NCI-H510A treated with DMSO at 0.1 percent for 48 hours (cell line): Measurements from ENCODE around the gene LSM7.
A peak's percentile ranks its signal among the peaks of the same experiment; 100 is the strongest.
"Not testable (repeated sequence)": the region's sequence is repeated elsewhere in the genome, so short reads cannot be mapped to it uniquely, and the experiment has no call there.

Source experiments
- DNase-seq: peaks from one replicate; lab custom pipeline; 2025; lab: John Stamatoyannopoulos, UW

LSM7 gene

GRCh38 chr19:2355168-2356035, 27.0 kb upstream of the LSM7 start:
- no peak for DNase-seq

DNA sequence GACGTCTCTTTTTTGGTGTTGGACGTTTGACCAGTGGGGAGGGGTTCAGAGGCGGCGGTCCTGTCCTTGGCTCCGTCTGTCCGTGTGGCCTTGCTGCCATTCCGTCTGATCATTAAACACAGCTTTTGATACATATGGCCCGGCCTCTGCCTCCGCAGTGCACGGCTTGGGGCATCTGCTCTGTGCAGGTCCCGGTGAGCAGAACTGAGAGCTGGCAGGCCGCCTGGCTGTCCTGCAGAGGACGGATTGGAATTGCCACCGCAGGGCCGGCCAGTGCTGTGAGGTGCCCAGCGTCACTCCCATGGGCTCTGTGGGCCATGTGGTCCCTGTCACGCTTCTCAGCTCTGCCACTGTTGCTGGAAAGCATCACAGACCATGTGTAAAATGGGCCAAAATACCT, 26.3 kb upstream of the LSM7 start:
- no peak for DNase-seq

GRCh38 chr19:2353887-2354592, 25.7 kb upstream of the LSM7 start:
- DNase-seq, result no peak

DNA sequence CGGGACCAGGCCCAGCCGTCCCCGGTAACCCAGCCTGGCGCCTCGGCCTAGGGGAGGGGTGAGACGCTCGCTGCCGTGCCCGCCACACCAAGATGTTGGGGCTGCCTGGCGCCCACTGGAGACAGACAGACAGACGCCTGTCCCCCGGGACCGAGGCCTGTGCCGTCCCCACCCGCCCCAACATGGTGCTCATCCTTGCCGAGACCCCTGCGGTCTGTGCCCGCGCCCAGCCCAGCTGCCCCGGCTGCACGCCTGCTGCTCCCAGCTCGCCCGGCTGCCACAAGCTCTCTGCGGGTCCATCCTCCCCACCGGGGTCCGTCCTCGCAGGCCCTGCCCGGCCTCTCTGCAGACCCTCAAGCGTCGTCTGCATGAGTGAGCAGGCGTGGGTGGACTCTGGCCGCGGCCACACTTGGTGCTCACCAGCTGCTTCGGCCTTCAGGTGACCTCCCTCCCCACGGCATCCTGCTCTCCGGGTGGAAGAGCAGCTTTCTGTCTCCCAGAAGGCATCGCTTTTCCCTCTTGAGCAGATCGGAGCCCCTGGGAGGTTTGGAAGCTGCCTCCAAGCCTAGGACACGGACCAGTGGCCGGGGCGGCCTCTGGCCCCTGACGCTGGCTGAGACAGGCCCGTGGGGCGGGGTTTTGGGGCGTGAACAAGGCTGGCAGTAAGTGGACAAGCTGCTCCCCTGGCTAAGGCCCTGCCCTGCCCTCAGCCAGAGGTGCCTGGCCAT, 24.9 kb upstream of the LSM7 start:
- DNase-seq, result no peak

DNA sequence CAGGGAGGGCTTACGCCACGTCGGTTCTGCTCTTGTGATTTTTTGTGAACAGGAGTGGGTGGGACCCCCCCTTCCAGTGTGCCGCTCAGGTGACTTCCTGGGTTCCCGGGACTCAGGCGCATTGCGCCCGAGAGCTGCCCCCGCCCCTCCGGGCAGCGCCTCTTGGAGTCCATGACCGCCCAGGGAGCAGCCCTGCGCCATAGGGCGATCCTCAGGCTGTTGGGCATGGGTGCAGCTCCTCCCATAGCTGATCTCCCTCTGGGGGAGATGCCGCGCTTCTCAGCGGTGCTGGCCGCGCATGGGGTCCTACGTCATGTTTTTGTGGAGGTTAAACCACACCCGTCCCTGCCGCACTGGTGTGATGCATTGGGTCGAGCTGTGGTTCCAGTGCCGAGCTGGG, 23.7 kb upstream of the LSM7 start:
- DNase-seq, result no peak

DNA sequence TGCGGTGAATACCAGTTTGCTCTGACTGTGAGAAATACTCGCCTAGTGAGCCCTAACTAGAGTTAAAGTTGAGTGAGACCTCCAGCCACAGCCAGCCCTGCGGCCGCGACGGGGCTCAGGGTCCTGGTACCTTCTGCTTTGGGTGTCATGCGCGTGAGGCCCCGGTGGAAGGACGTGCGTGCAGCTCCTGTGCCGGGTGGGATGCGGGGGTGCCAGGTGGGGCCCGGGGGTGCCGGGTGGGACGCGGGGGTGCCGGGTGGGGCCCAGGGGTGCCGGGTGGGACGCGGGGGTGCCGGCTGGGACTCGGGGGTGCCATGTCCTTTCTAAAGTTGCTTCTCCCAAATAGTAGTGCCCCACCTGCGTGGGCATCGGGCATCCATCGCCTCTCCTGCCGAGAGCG, 23.2 kb upstream of the LSM7 start:
- no peak for DNase-seq

DNA sequence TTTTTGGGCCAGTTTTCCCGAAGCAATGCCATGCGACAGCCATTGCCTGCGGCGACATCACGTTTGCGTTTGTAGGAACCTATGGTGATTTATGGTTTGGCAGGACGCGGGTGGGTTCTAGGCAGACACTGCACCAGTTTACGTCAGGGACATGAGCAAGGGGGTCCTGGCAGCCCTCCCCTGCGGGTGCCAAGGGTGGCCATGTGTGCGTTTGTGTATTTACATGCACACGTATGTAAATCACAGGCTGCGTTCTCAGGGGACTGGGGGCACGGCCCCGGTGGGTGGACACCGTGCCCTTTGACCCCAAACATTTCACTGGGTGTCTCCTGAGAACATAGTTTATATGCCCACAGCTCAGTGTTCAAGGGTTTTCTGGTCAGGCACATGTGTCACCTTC, 22.3 kb upstream of the LSM7 start:
- DNase-seq, result no peak

DNA sequence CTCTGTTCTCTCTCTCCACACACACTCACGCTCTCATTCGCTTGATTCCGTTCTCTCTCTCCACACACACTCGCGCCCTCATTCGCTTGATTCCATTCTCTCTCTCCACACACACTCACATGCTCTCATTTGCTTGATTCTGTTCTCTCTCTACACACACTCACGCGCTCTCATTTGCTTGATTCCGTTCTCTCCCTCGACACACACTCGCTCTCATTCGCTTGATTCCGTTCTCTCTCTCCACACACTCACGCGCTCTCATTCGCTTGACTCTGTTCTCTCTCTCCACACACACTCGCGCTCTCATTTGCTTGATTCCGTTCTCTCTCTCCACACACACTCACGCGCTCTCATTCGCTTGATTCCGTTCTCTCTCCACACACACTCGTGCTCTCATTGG, 21.4 kb upstream of the LSM7 start:
- not testable (repeated sequence) for DNase-seq

DNA sequence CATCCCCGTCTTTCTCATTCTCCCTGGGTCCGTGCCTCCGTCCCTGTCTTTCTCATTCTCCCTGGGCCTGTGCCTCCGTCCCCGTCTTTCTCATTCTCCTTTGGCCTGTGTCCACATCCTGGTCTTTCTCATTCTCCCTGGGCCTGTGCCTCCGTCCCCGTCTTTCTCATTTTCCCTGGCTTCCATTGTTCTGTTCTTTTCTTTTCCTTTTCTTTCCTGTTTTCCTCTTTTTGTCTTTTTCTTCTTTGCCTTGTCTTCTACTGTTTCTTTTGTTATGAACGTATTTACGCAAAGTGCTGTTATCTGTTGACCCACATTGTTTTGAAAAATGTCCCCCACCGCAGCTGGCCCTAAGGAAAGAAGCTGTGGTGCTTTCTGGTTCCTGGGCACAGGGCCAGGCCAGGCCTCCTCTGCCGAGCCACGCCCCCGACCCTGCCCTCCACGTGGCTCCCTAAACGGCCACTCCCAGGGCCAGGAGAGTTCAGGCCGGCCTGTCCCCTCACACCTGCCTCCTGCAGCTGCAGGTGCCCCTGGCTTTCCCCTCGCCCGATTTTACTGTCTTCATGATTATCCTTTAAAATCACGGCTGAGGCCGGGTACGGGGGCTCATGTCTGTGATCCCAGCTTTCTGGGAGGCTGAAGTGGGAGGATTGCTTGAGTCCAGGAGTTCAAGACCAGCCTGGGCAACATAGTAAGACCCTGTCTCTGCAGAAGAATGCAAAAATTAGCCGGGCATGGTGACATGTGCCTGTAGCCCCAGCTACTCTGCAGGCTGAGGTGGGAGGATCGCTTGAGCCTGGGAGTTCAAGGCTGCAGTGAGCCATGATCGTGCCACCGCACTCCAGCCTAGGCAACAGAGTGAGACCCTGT, 17.6 kb upstream of the LSM7 start:
- peak; percentile 8 for DNase-seq

DNA sequence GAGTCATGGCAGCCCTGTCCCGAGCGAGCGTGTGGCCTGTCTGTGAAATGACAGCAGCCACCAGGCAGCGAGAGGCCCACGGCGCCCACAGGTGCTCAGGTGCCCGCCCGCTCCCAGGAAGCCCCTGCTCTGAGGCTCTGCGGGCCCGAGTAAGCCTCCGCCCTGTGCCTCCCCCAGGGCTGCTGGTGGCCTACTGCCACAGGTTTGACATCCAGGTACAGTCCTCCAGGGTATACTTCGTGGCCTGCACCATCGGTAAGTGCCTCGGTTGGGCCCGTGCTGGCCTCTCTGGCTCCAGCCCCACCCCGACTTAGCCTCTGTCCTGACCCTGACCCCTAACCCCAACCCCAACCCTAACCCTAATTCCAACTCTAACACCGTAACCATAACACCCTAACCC, 16.7 kb upstream of the LSM7 start:
- no peak for DNase-seq

- no peak for DNase-seq
Measured at GRCh38 chr19:2344381-2344870, 16.0 kb upstream of the LSM7 start.

- no peak for DNase-seq
Measured at GRCh38 chr19:2343289-2343982, 15.1 kb upstream of the LSM7 start.

DNA sequence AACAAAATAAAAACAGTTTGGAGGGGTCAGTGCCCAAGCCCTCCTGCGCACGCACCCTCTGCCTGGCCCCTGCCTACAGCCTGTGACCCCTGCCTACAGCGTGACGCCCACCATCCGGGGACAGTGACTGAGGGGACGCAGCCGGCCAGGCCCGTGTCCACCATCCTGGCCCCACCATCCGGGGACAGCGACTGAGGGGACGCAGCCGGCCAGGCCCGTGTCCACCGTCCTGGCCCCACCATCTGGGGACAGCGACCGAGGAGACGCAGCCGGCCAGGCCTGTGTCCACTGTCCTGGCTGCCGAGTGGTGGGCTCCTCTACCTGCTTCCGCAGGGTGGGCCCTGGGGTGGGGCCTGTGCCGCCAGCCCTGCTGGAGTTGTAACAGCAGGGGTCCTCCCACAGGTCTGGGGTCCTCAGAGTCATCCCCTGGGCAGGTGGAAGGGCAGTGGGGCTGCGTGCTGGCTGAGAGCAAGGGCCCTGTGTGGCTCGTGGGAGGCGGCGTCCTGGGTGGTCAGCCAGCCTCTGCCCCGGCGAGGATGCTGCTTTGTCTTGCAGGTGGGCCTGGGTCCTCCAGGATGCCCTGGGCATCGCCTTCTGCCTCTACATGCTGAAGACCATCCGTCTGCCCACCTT, 14.4 kb upstream of the LSM7 start:
- DNase-seq, result no peak

DNA sequence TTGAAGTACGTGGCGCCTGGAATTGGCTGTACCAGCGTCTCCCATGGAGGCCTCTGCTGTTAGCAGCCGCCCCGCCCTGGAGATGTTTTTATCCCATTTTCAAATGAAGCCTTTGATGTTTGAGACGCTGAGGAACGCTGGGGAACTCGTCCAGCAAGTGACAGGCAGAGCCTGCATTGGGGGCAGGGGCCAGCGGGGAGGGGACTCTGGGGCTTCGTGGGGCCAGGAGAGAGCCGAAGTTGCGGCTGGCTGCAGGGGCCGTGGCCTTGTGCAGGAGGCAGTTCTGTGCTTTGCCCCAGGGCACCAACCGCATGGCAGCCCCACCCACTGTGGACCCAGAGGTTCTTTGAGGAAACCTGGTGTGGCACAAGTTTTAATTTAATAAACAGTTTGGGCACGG, 13.6 kb upstream of the LSM7 start:
- DNase-seq, result no peak

GRCh38 chr19:2341244-2341751, 12.9 kb upstream of the LSM7 start:
- no peak for DNase-seq

GRCh38 chr19:2340496-2341243, 12.3 kb upstream of the LSM7 start:
- DNase-seq, result no peak

DNA sequence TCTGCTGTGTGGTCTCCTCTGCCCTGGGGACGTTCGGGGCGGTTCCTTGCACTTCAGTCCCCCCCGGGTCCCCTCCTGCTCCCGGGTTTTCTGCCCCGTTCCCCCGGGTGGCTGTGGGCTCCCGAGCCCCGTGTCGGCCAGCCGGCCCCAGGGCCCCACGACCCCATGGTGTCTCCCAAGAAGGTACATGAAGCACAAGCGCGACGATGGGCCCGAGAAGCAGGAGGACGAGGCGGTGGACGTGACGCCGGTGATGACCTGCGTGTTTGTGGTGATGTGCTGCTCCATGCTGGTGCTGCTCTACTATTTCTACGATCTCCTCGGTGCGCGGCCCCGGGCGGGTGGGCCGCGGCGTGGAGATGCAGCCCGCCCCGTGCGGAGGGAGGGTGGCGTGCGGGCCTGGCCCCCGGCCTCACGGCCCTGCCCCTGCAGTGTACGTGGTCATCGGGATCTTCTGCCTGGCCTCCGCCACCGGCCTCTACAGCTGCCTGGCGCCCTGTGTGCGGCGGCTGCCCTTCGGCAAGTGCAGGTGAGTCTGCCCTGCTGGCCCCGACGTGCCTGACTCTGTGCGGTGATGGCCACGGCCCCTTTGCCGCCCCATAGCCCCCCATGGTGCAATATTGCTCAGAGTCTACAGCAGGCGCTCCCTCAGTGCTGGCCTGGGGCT, 11.4 kb upstream of the LSM7 start:
- no peak for DNase-seq

DNA sequence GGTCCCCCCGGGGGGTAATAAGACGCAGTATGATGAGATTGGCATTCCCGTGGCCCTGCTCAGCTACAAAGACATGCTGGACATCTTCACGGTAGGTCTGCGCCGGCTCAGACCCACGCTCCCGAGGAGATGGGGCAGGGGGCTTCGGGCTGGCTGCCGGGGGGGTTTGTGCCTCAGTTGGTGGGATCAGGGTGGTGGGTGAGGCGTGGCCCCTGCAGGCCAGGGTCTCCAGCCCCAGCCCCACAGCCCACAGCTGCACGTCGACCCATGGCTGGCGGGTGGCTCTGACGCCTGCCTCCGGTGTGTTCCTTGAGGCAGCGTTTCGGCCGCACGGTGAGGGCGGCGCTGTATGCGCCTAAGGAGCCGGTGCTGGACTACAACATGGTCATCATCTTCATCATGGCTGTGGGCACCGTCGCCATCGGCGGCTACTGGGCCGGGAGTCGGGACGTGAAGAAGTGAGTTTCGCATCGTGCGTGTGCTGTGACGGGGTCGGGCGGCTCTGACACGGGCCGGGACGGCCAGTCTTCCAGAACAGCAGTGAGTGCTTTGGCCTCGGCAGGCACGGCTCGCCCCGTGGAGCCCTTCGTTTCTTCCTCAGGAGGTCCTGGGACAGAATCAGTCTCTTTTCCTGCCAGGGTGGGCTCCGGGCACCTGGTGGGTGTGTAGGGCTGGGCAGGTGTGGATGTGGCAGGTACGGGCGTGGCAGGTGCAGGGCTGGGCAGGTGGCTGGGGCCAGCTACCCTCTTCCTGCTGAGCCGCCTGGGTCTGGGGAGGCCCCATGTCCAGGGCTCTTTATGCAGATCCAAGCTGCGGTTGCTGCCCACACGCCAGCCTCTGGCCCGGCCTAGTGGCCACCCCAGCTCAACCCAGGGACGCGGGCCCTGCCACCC, 10.6 kb upstream of the LSM7 start:
- no peak for DNase-seq
